ENCODE measurements around the gene RAP1B. TPM values are rescaled to one million over a fixed set of nuclear protein-coding genes. Genes with fewer than 3 reads are reported as not detected.

The RAP1B gene
- total and polyA plus RNA-seq, 9 of the 15 experiments (the other 6 are each of a cell fraction or from before 2014, with no cell fraction given): 107 to 309 (median 170) TPM

- TF ChIP-seq, protein P1, sequence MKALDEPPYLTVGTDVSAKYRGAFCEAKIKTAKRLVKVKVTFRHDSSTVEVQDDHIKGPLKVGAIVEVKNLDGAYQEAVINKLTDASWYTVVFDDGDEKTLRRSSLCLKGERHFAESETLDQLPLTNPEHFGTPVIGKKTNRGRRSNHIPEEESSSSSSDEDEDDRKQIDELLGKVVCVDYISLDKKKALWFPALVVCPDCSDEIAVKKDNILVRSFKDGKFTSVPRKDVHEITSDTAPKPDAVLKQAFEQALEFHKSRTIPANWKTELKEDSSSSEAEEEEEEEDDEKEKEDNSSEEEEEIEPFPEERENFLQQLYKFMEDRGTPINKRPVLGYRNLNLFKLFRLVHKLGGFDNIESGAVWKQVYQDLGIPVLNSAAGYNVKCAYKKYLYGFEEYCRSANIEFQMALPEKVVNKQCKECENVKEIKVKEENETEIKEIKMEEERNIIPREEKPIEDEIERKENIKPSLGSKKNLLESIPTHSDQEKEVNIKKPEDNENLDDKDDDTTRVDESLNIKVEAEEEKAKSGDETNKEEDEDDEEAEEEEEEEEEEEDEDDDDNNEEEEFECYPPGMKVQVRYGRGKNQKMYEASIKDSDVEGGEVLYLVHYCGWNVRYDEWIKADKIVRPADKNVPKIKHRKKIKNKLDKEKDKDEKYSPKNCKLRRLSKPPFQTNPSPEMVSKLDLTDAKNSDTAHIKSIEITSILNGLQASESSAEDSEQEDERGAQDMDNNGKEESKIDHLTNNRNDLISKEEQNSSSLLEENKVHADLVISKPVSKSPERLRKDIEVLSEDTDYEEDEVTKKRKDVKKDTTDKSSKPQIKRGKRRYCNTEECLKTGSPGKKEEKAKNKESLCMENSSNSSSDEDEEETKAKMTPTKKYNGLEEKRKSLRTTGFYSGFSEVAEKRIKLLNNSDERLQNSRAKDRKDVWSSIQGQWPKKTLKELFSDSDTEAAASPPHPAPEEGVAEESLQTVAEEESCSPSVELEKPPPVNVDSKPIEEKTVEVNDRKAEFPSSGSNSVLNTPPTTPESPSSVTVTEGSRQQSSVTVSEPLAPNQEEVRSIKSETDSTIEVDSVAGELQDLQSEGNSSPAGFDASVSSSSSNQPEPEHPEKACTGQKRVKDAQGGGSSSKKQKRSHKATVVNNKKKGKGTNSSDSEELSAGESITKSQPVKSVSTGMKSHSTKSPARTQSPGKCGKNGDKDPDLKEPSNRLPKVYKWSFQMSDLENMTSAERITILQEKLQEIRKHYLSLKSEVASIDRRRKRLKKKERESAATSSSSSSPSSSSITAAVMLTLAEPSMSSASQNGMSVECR (CRISPR knock-in tag; IDR thresholded peaks at IDR 0.05): peak; percentile 88
- TF ChIP-seq MTA3 (IDR thresholded peaks at IDR 0.05; ENCODE audit: borderline replicate concordance) (peak; percentile 91), SMAD2 (IDR thresholded peaks at IDR 0.05; ENCODE audit: low read depth, low read length) (no peak), MECOM (CRISPR knock-in tag; IDR thresholded peaks at IDR 0.05) (no peak), SMAD1 (IDR thresholded peaks at IDR 0.05; ENCODE audit: low read depth, low read length, partially characterized antibody) (peak; percentile 50), CREB1 (IDR thresholded peaks at IDR 0.05) (no peak; the same call in 1 of the 2 replicates), CREB1 (CRISPR knock-in tag; IDR thresholded peaks at IDR 0.05) (no peak; the same call in 1 of the 2 replicates), STAT5A (IDR thresholded peaks at IDR 0.05; ENCODE audit: borderline replicate concordance, low read length) (peak; percentile 95), E4F1 (CRISPR knock-in tag; IDR thresholded peaks at IDR 0.05; ENCODE audit: borderline replicate concordance) (no peak), TCF7 (IDR thresholded peaks at IDR 0.05; ENCODE audit: borderline replicate concordance) (no peak), WHSC1 (IDR thresholded peaks at IDR 0.05; ENCODE audit: low read length) (no peak), PKNOX1 (IDR thresholded peaks at IDR 0.05) (peak; percentile 83), BCOR (IDR thresholded peaks at IDR 0.05) (no peak), ESRRA (IDR thresholded peaks at IDR 0.05; ENCODE audit: borderline replicate concordance, low read depth) (peak; percentile 78), THRA (IDR thresholded peaks at IDR 0.05) (no peak), ZNF311 (CRISPR knock-in tag; IDR thresholded peaks at IDR 0.05) (no peak), NBN (IDR thresholded peaks at IDR 0.05; ENCODE audit: low read depth) (peak; percentile 72), RUNX1 (IDR thresholded peaks at IDR 0.05; ENCODE audit: low read depth) (peak; percentile 62; the same call in 1 of the 2 replicates), CBX5 (IDR thresholded peaks at IDR 0.05; ENCODE audit: borderline replicate concordance, low read depth) (peak; percentile 58; the same call in 1 of the 2 replicates), SLC30A9 (CRISPR knock-in tag; IDR thresholded peaks at IDR 0.05) (no peak)
Measured at GRCh38 chr12:68686595-68687521, 76.2 kb downstream of the RAP1B start, which contains the start of gene NUP107 (continued).

All from K562 (cell line).